ENCODE results near the gene MRPL47.
"Not testable (repeated sequence)": the region's sequence is repeated elsewhere in the genome, so short reads cannot be mapped to it uniquely, and the experiment has no call there.

MRPL47 gene

GRCh38 chr3:179604321-179605078 is at the start of gene MRPL47, which contains the start of gene NDUFB5:
MRPL47 (minus strand) TSS chr3:179604638; CDS start chr3:179604624, 14 bp downstream.
NDUFB5 (plus strand) TSS chr3:179604794; CDS start chr3:179604816, 22 bp downstream.
- DNase-seq = peak; percentile 94

DNA sequence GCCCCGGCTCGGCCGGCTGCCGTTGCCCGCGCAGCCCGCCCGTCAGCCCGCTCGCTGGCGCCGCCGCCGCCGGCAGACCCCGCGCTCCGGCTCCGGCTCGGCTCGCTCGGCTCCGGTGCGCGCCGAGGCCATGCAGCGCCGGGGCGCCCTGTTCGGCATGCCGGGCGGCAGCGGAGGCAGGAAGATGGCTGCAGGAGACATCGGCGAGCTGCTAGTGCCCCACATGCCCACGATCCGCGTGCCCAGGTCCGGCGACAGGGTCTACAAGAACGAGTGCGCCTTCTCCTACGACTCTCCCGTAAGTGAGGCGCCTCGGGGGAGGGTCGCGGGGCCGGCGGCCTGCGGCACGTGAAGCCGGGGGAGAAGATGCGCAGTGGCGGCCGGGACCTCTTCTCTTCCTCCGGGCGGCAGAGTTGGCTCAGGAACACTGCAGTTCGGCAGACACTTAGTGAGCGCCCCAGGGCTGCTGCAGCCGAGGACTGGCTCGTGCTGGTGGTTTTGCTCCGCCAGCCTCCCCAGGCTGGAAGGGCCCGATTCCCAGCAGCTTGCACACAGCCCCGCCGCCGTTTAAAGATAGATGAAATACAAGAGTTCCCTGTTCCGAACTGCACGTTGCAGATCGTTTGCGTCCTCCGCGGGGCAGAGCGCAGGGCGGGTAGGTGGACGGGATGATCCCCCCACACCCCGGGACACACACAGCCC is 48.8 kb upstream of the MRPL47 start:
- peak; percentile 57 for DNase-seq

- peak; percentile 58 to 65 for DNase-seq
Measured at GRCh38 chr3:179652447-179653095, 48.1 kb upstream of the MRPL47 start, which contains the start of gene USP13. USP13 (plus strand) TSS chr3:179653040; CDS start chr3:179653226, 186 bp downstream.

DNA sequence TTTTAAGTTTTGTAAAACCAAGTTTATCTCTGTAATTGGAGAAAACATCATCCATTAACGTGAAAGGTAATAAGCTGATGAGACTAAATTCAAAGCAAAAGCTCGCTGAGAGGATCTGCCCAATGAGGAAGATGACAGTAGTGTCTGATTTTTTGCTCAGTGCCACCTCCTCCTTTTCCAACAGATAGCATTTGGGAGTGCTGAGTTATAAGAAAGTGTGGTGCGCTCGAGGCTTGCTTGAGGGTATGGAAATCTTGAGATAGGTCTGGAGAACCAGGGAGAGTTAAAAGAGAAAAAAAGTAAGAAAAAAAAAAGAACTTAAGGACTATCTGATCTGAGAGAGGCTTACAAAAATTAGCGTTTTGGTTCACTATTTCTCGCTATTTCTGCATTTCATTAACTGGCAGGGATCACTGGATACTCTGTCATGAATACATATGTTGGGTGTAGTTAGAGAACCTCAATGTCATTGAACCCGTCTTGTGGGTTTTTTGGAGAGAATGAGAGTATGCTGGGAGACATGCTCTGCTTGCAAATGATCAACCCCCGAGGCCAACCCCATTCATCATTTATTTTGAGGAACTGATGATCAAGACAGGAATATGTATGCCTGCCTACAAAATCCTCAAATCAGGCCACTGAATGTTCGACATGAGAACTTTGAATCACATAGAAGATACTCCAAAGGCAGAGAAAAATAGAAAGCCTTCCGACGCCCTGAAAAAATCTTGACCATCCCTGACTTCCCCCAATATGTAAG is 47.4 kb upstream of the MRPL47 start:
- no peak for DNase-seq

- DNase-seq = no peak
Measured at GRCh38 chr3:179646177-179646576, 41.7 kb upstream of the MRPL47 start.

GRCh38 chr3:179643837-179644236 is 39.4 kb upstream of the MRPL47 start:
- DNase-seq = not testable (repeated sequence)

DNA sequence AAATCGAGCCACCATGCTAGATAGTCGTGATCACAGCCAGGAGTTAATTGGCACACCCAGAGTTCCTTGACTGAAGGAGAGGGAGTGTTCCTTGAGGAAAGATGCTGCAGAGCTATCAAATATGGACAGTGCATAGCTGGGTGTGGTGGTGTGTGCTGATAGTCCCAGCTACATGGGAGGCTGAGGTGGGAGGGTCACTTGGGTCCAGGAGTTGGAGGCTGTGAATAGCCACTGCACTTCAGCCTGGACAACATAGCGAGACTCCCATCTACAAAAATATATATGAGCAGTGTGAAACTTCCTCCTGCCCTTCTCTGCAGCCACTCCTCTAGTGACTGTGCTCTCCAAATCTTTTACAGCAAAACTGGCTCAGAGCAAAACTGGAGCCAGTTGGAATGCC is 38.4 kb upstream of the MRPL47 start:
- no peak for DNase-seq

- DNase-seq = no peak
Measured at GRCh38 chr3:179640469-179640868, 36.0 kb upstream of the MRPL47 start.

- no peak for DNase-seq
Measured at GRCh38 chr3:179630753-179631451, 26.5 kb upstream of the MRPL47 start.

GRCh38 chr3:179624451-179624850 is 20.0 kb upstream of the MRPL47 start:
- no peak for DNase-seq

DNA sequence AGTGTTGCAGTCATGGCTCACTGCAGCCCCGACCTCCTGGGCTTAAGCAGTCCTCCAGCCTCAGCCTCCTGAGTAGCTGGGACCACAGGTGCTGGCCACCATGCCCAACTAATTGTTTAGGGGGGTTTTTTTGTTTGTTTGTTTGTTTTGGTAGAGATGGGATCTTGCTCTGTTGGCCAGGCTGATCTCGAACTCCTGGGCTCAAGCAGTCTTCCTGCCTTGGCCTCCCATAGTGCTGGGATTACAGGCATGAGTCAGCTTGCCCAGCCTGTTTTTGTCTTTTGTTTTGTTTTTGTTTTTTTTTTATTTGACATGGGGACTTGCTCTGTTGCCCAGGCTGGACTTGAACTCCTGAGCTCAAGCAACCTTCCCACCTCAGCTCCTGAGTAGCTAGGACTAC is 17.6 kb upstream of the MRPL47 start:
- no peak for DNase-seq

DNA sequence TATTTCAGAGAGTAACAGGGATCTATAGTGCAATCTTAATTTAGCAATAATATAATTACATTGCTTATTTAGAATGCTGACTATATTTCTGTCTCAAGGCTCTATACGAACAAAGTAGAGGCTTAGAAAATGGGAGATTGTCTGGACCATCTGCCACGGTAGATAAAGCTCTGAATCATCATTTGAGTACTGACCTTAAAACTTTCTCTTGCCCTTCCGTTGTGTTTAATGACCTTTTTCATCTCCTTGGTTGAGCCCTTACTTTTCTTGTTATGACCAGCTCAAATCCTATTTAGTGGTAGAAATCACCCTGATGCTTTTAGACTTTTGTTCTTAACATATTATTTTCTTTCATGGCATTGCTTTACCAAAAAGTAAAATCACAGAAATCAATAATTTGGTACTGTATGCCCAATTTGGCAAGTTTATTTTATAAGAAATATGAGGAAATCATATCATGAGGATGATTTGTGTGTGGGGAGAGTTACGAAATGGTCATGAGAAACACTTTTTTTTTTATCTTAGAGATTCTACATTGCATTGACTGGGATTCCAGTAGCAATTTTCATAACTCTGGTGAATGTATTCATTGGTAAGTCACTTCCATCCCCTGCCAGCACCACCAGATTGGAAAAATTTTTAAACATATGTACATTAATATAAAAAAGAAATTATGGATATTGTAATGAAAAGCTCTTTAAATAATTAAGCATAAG is 11.2 kb upstream of the MRPL47 start:
- no peak for DNase-seq

DNA sequence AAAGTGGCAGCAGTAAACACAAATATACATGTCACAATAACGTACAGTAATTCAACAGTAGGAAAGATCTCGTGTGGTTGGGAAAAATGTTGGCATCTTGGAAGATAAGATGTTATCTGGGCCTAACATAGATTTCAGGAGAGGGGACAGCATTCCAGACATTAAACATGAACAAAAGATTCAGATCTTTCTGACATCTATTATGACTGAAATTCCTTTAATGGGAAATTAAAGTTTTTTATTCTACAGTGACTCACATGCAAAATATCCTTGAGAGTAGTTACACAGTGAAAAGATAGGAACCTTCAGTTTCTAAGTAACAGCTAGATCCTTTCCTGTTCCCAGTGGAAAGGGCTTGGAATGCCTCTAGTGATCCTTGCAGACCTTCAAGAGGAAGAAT is 9.4 kb upstream of the MRPL47 start:
- DNase-seq = no peak

- DNase-seq = no peak
Measured at GRCh38 chr3:179610066-179610465, 5.6 kb upstream of the MRPL47 start.

DNA sequence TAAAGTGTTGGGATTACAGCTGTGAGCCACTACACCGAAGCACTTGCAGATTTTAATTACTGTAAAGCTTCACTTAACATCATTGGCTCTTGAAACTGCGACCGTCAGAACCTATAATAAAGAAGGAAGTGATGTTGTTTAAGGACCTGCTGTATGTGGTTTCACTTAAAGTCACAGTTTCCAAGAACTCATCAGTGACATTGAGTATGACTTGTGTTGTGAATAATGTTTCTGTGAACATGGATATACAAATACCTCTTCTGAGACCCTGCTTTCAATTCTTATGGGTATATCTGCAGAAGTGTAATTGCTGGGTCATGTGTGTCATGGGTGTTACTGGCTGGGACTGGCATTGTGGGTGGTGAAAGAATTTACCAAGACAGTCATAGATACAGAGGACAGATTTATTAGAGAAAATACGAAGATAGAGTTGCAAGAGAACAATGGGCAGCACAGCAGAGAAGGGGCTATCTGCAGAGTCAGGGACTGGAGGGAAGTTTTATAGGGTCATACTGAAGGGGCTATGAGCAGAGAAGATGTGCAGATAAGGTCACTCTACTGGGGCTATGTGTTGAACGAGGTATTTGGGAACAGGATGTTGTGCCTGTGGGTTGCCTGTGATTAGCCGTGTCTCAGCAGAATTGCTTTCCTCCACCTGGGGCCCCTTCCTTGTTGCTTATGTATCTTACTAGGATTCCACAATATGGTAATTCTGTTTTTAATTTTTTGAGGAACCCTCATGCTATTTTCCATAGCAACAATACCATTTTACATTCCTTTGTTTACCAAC is 4.7 kb upstream of the MRPL47 start:
- DNase-seq = peak in 1 of 2 donors; percentile 38

- DNase-seq = no peak
Measured at GRCh38 chr3:179606534-179607085, 2.2 kb upstream of the MRPL47 start.

GRCh38 chr3:179603831-179604230 is 607 bp downstream of the MRPL47 start:
- no peak for DNase-seq

DNA sequence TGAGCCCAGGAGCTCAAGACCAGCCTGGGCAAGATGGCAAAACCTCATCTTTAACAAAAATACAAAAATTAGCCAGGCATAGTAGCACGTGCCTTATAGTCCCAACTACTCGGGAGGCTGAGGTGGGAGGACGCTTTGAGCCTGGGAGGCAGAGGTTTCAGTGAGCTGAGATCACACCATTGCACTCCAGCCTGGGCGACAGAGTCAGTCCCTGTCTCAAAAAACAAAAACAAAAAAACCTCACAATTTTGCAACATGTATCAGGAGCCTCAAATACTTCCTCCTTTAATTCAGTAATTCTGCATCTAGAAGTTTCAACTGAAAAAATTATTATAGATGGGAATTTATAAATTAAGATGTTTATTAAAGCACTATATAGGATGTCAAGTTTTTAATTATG is 1.1 kb downstream of the MRPL47 start:
- DNase-seq = no peak

GRCh38 chr3:179599531-179599930 is 4.9 kb downstream of the MRPL47 start:
- DNase-seq = no peak

DNA sequence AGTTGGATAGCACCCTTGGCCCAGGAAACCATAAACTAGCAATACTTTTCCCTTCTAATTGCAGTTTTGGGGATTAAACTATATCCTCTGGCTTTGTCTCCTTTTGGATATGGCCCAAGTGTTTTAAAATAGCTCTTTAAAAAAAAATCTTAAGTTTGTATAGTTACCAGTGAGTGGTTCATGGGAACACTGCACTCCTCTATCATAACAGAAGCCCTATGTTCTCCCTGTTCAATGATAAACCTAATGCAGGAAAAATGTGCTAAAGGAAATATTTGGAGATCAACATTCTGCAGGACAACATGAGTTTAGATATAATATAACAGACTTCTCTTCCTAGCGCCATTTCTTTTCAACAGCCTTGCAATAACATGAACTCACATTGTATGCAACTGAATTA is 13.1 kb downstream of the MRPL47 start:
- no peak for DNase-seq
